GM19351 (cell line): ENCODE results near the gene CHRDL2.

Source experiments
- ATAC-seq: cut with Tn5 transposase; IDR thresholded peaks from one replicate; pipeline ENCODE4 v1.9.1; 2021; ENCODE audit warnings: mild to moderate bottlenecking, moderate library complexity; ENCODE audit not compliant: unreplicated experiment

The CHRDL2 gene

GRCh38 chr11:74686792-74687191 lies 44.4 kb downstream of the CHRDL2 start:
- ATAC-seq, result no peak

GRCh38 chr11:74685905-74686304 lies 45.3 kb downstream of the CHRDL2 start:
- no peak for ATAC-seq

- no peak for ATAC-seq
Measured at GRCh38 chr11:74685338-74685737, 45.9 kb downstream of the CHRDL2 start.

- ATAC-seq, result no peak
Measured at GRCh38 chr11:74684661-74685060, 46.6 kb downstream of the CHRDL2 start.

- no peak for ATAC-seq
Measured at GRCh38 chr11:74683941-74684481, 47.2 kb downstream of the CHRDL2 start.

- no peak for ATAC-seq
Measured at GRCh38 chr11:74683279-74683871, 47.9 kb downstream of the CHRDL2 start.

- no peak for ATAC-seq
Measured at GRCh38 chr11:74682731-74683278, 48.4 kb downstream of the CHRDL2 start.

GRCh38 chr11:74681686-74682651 lies 49.3 kb downstream of the CHRDL2 start:
- ATAC-seq, result no peak

GRCh38 chr11:74680703-74681531 lies 50.3 kb downstream of the CHRDL2 start:
- no peak for ATAC-seq

GRCh38 chr11:74680035-74680671 lies 51.1 kb downstream of the CHRDL2 start:
- no peak for ATAC-seq

- no peak for ATAC-seq
Measured at GRCh38 chr11:74679513-74679865, 51.7 kb downstream of the CHRDL2 start.

GRCh38 chr11:74678591-74679512 lies 52.4 kb downstream of the CHRDL2 start:
- ATAC-seq, result no peak

- ATAC-seq, result no peak
Measured at GRCh38 chr11:74678041-74678440, 53.2 kb downstream of the CHRDL2 start.

GRCh38 chr11:74677131-74677530 lies 54.1 kb downstream of the CHRDL2 start:
- ATAC-seq, result no peak

- ATAC-seq, result no peak
Measured at GRCh38 chr11:74676596-74676995, 54.6 kb downstream of the CHRDL2 start.

GRCh38 chr11:74675761-74676160 lies 55.5 kb downstream of the CHRDL2 start:
- no peak for ATAC-seq

- no peak for ATAC-seq
Measured at GRCh38 chr11:74673693-74674360, 57.4 kb downstream of the CHRDL2 start.

- ATAC-seq, result no peak
Measured at GRCh38 chr11:74672956-74673692, 58.1 kb downstream of the CHRDL2 start.
